Measurements from ENCODE around the gene BLACAT1. TPM values are rescaled to one million over a fixed set of nuclear protein-coding genes. Genes with fewer than 3 reads are reported as not detected.

Gene BLACAT1
- total and polyA plus RNA-seq, 2 of the 13 experiments (the other 11 are each of a cell fraction or from before 2014, with no cell fraction given), result 1.2 to 2.8 TPM

GRCh38 chr1:205492201-205492667 is 36.4 kb upstream of the BLACAT1 start (continued):
- TF ChIP-seq ZNF333 (CRISPR knock-in tag; IDR thresholded peaks at IDR 0.05; ENCODE audit: borderline replicate concordance) (no peak), FUBP1 (CRISPR knock-in tag; IDR thresholded peaks at IDR 0.05; ENCODE audit: borderline replicate concordance) (no peak), GLI4 (CRISPR knock-in tag; IDR thresholded peaks at IDR 0.05; ENCODE audit: borderline replicate concordance) (no peak), ZSCAN25 (CRISPR knock-in tag; IDR thresholded peaks at IDR 0.05) (0 out of 2 replicates have a peak, but pooled peaks have one; percentile 37), THYN1 (CRISPR knock-in tag; IDR thresholded peaks at IDR 0.05; ENCODE audit: borderline replicate concordance, low read depth) (no peak), KDM2A (CRISPR knock-in tag; IDR thresholded peaks at IDR 0.05; ENCODE audit: borderline replicate concordance, low read depth) (peak; percentile 48; the same call in 1 of the 2 replicates), POGK (CRISPR knock-in tag; conservative IDR thresholded peaks at IDR 0.05) (no peak), KLF9 (CRISPR knock-in tag; IDR thresholded peaks at IDR 0.05; ENCODE audit: low read depth) (no peak), ZFY (CRISPR knock-in tag; IDR thresholded peaks at IDR 0.05) (no peak), SALL2 (CRISPR knock-in tag; IDR thresholded peaks at IDR 0.05) (no peak), KLF16 (CRISPR knock-in tag; IDR thresholded peaks at IDR 0.05) (0 out of 4 replicates have a peak, but pooled peaks of 1 of the 2 experiments have one; percentile 17), MBNL3 (CRISPR knock-in tag; conservative IDR thresholded peaks at IDR 0.05) (no peak), ZNF121 (CRISPR knock-in tag; IDR thresholded peaks at IDR 0.05) (no peak), U2AF2 (IDR thresholded peaks at IDR 0.05; ENCODE audit: low read depth, low read length) (no peak), ATAD3A (CRISPR knock-in tag; IDR thresholded peaks at IDR 0.05) (no peak), DBP (CRISPR knock-in tag; IDR thresholded peaks at IDR 0.05; ENCODE audit: not compliant biosample characterization) (no peak), CC2D1A (CRISPR knock-in tag; IDR thresholded peaks at IDR 0.05) (no peak), ZNF101 (CRISPR knock-in tag; IDR thresholded peaks at IDR 0.05; ENCODE audit: borderline replicate concordance, low read depth) (no peak), AFF4 (CRISPR knock-in tag; IDR thresholded peaks at IDR 0.05) (no peak), ZNF615 (CRISPR knock-in tag; IDR thresholded peaks at IDR 0.05; ENCODE audit: borderline replicate concordance) (no peak), HDAC2 (CRISPR knock-in tag; IDR thresholded peaks at IDR 0.05) (peak; percentile 91)

Data from HepG2 (cell line).